Activated CD8-positive, alpha-beta memory T cell treated with anti-CD3 and anti-CD28 coated beads, Interleukin-2, amount 50 U/mL, for 1 hour (primary cell): Measurements from ENCODE around the gene SPINT2.
"Not testable (repeated sequence)": the region's sequence is repeated elsewhere in the genome, so short reads cannot be mapped to it uniquely, and the experiment has no call there.

Experiments used
- DNase-seq: peaks from one replicate; pipeline ENCODE4 v3.0.0-alpha.2; 2020; ENCODE audit errors: extremely low read depth

The SPINT2 gene

GRCh38 chr19:38239816-38240215 lies 24.6 kb upstream of the SPINT2 start:
- DNase-seq: no peak

DNA sequence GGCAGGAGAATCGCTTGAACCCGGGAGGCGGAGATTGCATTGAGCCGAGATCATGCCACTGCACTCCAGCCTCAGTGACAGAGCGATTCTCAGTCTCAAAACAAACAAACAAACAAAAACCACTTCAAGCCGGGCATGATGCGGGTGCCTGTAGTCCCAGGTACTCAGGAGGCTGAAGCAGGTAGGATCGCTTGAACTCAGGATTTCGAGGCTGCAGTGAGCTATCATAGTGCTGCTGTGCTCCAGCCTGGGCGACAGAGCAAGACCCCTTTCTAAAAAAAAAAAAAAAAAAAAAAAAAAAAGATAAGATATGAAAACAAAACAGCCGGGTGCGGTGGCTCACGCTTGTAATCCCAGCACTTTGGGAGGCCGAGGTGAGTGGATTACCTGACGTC lies 21.1 kb upstream of the SPINT2 start:
- DNase-seq: no peak

GRCh38 chr19:38245826-38246498 lies 18.4 kb upstream of the SPINT2 start:
- no peak for DNase-seq

GRCh38 chr19:38247126-38247525 lies 17.2 kb upstream of the SPINT2 start:
- DNase-seq: no peak

DNA sequence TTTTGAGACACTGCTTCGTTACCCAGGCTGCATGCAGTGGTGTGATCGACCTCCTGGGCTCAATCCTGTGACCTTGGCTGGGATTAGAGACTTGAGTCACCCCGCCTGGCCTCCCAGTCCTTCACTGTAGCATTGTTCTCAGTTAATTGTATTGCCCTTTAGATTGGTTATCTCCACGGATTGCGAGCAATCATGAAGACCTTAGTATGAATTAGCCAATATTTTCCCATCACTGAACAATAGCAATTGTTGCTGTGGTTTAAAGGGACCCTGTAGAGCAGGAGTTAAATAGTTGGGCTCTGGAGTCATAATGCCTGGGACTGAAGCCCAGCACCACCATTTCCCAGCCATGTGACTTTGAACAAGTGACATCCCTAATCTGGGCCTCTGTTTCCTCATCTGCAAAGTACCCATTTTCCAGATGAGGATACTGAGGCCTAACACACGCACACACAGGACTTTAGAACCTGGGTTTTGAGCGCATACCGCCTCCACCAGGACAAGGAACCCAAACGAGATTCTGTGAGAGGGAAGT lies 16.6 kb upstream of the SPINT2 start:
- no peak for DNase-seq

GRCh38 chr19:38248421-38248820 lies 16.0 kb upstream of the SPINT2 start:
- no peak for DNase-seq

DNA sequence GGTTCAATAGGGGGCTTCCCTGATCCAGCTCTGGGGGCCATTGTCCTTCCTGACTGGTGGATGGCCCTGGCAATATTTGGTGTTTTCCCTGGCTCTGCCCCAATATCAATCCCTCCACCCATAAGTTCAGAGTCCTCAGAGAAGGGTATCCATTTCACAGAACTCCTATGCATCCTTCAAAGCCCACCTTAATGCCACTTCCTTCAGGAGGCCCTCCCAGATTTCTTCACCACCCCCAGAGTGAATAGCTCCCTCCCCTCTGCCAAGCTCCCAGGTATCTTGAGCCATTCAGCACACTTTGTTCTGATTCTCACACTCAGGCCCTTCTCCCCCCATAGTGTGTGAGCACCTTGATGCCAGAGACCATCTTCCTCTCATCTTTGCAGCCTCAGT lies 13.9 kb upstream of the SPINT2 start:
- no peak for DNase-seq

DNA sequence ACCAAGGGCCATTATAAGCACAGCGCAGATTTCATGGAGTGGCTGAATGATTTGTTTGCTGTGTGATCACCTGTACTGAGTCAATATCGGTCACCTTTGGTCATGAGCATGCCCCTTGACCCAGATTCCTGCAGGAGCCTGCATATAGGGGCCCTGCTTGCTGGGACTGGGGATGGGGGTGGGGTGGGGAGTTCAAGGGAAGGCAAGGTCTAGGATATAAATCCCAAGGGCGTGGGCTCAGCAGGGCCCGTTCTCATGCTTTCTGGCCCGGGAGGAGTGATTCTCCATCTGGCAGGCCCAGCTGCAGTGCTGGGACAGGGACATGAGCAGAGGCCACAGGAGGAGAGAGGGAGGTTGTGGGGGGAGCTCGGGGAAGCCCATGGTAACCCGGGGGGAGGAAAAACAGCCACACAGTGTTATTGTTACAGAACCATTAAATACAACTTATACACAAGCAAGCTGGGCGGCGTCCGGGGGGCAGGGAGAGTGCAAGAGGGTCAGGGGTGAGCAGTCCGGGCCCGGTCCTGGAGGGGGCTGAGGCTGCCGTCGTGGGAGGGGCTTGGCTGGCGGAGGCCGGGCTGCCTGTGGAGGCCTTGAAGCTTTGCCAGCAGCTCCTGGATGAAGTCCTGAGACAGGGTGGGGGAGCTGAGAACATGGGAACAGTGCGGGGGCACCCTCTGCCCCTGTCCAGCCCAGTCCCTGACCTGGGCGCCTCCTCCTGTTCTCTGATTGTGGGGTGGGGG lies 13.4 kb upstream of the SPINT2 start:
- no peak for DNase-seq

DNA sequence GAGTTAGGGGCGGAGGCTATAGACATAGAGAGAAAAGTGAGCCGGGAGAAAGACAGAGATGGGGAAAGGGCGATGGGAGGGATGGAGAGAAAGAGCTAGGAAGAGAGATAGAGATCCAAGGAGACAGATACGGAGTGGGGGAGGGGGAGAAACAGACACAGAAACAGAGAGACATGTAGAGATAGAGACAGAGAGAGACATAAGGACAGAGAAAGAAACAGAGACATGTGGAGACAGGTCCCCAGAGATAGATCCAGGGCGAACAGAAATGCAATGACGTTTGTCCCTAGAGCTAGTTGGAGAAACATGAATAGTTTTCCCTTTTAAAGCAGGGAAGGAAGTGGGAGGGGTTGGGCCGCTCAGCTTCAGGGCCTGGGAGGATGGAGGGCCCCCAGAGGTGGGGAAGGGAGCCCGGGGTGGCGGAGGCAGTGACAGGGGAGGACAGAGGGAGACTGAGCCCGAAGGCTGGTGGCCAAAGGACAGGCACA lies 12.8 kb upstream of the SPINT2 start:
- no peak for DNase-seq

DNA sequence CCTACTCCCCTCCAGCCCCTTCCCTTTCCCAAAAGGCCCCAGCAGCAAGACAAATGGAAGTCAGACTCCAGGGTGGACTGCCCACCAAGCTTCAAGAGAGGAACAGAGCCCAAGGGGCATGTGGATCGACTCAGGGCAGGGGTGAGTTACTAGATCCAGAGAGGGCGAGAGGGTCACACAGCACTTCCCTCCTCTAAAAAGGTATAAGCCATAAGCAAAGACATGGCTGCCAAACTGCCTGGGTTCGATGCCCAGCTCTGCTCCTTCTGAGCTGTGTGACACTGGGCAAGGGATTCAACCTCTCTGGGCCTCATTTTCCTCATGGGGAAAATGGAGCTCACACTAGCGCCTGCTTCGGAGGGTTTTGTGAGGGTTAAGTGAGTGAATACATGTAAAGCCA lies 12.0 kb upstream of the SPINT2 start:
- no peak for DNase-seq

GRCh38 chr19:38252941-38253691 lies 11.3 kb upstream of the SPINT2 start:
- DNase-seq: no peak

DNA sequence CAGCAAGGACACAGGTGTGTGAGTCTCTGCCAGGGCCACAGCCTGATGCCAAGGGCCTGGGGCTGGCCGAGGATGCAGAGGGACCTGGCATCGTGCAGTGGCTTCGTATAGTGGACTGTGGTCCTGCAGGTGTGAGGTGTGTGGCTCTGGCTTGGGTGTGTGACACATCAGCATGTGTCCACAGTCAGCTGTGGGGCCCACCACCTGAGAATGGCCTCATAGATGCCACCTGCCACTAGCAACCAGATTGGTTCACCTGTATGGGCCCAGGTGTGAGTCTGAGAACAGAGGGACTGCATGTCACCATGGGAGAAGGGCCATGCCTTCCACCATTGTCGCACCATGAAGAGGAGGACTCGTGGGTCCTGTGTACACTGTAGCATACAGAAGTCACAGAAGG lies 10.6 kb upstream of the SPINT2 start:
- DNase-seq: no peak

DNA sequence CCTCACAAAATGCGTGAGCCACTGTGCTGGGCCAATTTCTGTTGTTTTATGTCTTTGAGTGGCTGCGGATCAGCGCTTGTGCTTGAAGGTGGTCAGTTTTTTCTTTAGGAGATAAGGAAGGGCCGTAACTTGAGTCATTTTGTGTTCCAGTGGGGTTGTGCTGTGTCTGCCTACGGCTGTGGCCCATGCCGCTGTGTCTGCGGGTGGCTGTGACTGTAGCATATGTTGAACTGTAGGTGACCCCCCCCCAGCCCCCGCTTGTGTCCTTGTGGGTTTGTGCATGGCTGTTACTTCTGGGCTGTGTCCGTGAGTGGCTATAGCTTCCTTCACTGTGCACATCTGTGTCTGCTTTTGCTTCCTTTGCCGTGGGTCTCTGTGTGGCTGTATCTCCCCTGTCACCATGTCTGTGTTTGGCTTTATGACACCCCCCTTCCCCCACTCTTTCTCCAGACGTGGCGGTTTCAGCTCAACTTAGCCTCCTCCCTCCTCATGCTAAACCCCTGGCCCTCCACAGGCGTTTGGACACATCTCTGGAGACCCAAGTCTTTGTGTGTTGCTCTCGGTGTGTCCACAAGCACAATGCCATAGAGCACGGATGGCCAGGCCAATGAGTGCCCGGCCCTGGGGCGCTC lies 8.9 kb upstream of the SPINT2 start:
- no peak for DNase-seq

GRCh38 chr19:38261942-38262341 lies 2.4 kb upstream of the SPINT2 start:
- not testable (repeated sequence) for DNase-seq

DNA sequence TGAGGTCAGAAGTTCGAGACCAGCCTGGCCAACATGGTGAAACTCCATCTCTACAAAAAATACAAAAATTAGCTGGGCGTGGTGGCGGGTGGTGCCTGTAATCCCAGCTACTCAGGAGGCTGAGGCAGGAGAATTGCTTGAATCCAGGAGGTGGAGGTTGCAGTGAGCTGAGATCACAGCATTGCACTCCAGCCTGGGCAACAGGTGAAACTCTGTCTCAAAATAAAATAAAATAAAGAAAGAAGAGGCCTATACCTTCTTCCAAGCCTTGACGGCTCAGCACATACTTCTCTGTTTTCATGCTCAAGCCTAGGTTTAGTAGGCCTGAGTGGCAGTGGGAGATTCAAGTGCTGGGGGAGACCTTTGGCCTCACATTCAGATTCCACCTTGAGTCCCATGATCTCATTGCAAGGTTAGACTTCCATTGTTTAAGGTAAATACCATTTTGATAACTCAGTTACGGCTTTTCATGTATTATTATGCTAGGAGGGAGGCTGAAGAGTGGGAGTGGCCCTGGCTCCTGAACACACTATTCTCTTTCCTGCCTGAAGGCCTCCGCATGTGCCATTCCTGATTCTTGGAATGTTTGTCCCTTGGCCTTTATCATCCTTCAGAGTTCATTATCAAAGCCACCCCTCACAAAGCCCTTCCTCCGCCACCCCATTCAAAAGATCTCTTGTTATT lies 1.6 kb upstream of the SPINT2 start:
- no peak for DNase-seq

DNA sequence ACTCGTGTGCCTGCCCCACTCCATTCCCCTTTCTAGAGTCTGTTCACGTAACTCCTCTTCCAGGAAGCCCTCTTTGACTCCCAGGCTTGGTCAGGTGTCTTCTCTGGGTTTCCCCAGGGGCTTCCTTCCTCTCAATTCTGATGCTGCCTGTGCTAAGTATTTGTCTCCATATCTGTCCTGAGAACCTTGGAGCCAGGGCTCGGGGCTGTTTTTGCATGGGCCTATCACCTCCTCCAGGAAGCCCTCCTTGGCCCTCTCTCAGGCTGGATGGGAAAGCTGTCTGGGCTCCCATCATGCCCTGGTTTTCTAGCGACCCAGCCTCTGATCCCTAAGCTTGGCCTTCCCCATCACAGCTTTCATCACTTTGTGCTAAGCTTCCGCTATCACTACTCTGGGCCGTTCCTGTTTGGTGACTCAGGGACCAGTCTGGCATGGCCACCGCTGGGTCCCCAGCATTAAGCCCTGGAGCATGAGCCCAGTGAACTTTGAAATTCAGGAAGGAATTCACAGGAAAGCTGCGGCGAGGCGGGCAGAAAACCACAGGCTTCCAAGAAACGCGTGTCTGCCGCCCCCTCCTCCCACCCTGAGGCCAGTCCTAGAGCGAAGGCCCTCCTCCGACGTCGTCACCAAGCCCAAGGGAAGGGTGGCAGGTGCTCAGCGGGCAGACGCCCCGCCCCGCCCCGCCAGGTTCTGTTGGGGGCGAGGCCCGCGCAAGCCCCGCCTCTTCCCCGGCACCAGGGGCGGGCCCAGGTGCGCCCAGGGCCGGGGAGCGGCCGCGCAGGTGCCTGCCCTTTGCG lies 486 bp upstream of the SPINT2 start:
- DNase-seq: peak; percentile 46

GRCh38 chr19:38265213-38265861 lies 964 bp downstream of the SPINT2 start:
- DNase-seq: no peak

GRCh38 chr19:38265921-38266429 lies 1.6 kb downstream of the SPINT2 start:
- no peak for DNase-seq

DNA sequence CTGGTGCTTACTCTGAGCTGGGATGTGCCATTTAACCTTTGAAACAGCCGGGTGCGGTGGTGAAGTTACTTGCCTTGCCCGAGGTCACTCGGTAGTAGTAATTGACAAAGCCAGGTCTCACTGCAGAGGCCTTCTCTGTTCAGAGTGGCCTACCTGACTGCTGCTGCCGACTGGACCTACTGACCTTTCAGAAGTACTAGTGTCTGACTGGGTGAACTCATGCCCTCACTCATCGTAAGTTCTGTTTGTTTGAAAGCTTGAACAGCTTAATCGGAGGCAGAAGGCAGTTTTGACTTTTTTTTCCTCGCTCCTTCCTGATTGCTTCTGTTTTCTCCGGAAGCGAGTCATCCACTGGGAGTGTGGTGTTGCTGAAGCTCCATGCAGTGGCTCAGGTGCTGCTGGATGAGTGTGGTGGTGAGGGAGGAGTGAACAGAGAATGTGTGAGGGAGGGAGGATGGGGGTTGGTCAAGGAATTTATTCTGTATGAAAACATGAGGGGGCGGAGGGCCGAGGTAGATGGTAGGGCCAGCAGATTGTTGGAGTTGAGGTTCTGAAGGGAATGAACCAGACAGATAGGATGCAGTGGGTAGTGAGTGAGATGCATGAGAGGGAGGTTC lies 2.7 kb downstream of the SPINT2 start:
- no peak for DNase-seq
